AG04449 (cell line): Measurements from ENCODE around the gene NXT2.
"Not testable (repeated sequence)": the region's sequence is repeated elsewhere in the genome, so short reads cannot be mapped to it uniquely, and the experiment has no call there.

Experiments used
- CTCF ChIA-PET: fragments of 350-600 bp; formaldehyde crosslinking; extraction: SDS; loops from one replicate; lab custom pipeline; 2021; ENCODE audit warnings: antibody characterized with exemption; lab: Yijun Ruan, JAX
- POLR2A ChIA-PET: fragments of 400-600, 350-600 bp; formaldehyde crosslinking; extraction: SDS; loops from one replicate; lab custom pipeline; 2020; ENCODE audit warnings: antibody characterized with exemption, inconsistent platforms; lab: Yijun Ruan, JAX
- DNase-seq: peaks from one replicate; pipeline ENCODE4 v3.0.0-alpha.2; 2010; ENCODE audit warnings: low read depth, low spot score
- H3K4me3 ChIP-seq: 2 replicates; pipeline ENCODE4 v1.5.1; 2011; ENCODE audit warnings: low read depth, mild to moderate bottlenecking, control low read depth, low read length
- TF ChIP-seq, protein P1 (sequence below): IDR thresholded peaks from one replicate; pipeline ENCODE4 v1.5.1; 2011; ENCODE audit warnings: mild to moderate bottlenecking, moderate library complexity, low read length, control low read depth, inconsistent platforms; ENCODE audit not compliant: insufficient read depth; ENCODE audit errors: missing control alignments

Gene NXT2

DNA sequence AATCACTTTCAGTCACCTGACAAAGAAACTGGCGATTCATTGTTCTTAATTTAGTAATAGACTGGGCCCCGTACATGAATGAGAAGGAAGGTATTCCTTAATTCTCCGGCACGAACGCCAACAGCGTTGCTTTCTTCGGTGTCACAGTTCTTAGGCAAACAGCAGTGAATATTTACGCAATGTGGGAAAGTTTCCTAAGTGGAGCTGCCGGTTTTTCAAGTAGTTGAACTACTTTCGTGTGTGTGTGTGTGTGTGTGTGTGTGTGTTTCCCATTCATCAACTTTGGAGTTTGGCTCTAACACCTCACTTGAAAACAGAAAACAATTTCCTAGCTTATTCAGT, 651 bp downstream of the NXT2 start:
- POLR2A ChIA-PET: no interaction called here
- TF ChIP-seq, protein P1, sequence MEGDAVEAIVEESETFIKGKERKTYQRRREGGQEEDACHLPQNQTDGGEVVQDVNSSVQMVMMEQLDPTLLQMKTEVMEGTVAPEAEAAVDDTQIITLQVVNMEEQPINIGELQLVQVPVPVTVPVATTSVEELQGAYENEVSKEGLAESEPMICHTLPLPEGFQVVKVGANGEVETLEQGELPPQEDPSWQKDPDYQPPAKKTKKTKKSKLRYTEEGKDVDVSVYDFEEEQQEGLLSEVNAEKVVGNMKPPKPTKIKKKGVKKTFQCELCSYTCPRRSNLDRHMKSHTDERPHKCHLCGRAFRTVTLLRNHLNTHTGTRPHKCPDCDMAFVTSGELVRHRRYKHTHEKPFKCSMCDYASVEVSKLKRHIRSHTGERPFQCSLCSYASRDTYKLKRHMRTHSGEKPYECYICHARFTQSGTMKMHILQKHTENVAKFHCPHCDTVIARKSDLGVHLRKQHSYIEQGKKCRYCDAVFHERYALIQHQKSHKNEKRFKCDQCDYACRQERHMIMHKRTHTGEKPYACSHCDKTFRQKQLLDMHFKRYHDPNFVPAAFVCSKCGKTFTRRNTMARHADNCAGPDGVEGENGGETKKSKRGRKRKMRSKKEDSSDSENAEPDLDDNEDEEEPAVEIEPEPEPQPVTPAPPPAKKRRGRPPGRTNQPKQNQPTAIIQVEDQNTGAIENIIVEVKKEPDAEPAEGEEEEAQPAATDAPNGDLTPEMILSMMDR: no peak
- CTCF ChIA-PET: interaction anchor here (0.7 to 2.1 kb wide), 3 partner anchors 96 to 354 kb away, joined by 3 to 9 read pairs (median 3); no protein-coding TSS in a partner anchor
- DNase-seq: no peak
- H3K4me3 ChIP-seq: peak overlapping the region; percentile 68

DNA sequence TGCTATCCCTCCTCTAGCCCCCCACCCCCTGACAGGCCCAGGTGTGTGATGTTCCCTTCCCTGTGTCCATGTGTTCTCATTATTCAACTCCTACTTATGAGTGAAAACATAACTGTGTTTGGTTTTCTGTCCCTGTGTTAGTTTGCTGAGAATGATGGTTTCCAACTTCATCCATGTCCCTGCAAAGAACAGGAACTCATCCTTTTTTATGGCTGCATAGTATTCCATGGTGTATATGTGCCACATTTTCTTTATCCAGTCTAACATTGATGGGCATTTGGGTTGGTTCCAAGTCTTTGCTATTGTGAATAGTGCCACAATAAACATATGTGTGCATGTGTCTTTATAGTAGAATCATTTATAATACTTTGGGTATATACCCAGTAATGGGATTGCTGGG, 2.4 kb downstream of the NXT2 start:
- CTCF ChIA-PET, POLR2A ChIA-PET, H3K4me3 ChIP-seq, DNase-seq: not testable (repeated sequence)

DNA sequence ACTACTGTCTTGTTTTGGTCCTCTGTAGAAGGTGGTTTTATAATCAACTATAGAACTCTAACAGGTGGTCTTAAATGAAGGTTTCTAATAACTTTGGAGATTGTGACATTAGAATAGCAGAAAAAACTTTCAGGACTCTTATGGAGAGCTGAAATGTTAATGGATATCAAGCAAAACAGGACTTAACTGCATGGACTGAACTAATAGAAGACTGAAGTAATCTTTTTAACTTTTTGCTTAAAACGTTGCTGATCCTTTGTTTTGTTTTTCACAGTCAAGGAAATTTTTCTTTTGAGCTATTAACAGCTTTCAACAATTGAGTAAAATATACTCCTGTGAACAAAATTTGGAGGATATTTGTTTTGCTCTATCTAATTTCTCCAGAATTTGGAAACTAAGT, 17.2 kb downstream of the NXT2 start:
- no peak overlapping the region for H3K4me3 ChIP-seq
- ChIA-PET CTCF (no interaction called here), POLR2A (no interaction called here)
- DNase-seq: no peak
- TF ChIP-seq, protein P1: no peak

DNA sequence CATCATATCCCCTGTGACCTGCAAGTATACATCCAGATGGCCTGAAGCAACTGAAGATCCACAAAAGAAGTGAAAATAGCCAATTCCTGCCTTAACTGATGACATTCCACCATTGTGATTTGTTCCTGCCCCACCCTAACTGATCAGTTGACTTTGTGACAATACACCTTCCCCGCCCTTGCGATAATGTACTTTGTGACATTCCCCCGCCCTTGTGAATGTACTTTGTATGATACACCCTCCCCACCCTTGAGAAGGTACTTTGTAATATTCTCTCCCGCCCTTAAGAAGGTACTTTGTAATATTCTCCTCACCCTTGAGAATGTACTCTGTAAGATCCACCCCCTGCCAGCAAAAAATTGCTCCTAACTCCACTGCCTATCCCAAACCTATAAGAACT, 39.4 kb downstream of the NXT2 start:
- H3K4me3 ChIP-seq, DNase-seq, CTCF ChIA-PET, POLR2A ChIA-PET: not testable (repeated sequence)

DNA sequence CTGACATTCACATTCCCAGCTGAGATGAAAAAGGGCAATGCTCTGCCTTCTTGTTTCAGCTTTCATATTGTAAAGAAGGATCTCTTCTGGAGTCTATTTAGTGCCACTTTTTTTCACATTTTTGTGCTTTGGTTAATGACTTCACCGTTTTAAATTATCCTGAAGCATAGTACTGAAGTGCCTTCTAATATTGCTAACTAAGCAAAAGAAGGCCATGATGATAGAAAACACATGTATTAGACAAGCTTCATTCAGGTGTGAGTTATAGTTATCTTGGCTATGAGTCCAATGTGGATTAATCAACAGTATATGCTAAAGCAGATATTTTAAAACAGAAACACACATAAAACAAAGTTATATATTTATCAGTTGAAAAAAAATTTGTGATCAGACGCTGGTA, 40.4 kb downstream of the NXT2 start:
- TF ChIP-seq, protein P1: no peak
- POLR2A ChIA-PET: no interaction called here
- DNase-seq: no peak
- CTCF ChIA-PET: no interaction called here
- no peak overlapping the region for H3K4me3 ChIP-seq

DNA sequence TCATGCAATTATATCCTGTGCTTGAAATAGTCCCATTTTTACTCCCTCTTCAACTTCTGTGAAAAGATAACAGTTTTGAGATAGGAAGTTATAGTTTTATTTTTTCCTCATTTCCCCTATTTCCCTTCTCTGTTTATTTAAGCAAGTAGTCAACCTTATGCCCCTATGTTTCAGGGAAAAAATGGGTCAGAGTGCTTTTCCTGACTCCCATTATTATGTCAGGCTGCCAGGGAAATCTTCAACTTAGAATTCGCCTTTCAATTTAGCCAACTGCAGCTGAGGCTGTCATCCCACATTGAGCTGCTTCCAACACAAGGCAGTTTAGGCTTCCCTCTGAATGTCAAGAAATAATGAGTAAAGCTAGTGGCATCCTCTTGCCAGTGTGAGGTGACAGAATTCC, 42.3 kb downstream of the NXT2 start:
- TF ChIP-seq, protein P1: no peak
- no peak overlapping the region for H3K4me3 ChIP-seq
- POLR2A ChIA-PET: no interaction called here
- CTCF ChIA-PET: no interaction called here
- no peak for DNase-seq

DNA sequence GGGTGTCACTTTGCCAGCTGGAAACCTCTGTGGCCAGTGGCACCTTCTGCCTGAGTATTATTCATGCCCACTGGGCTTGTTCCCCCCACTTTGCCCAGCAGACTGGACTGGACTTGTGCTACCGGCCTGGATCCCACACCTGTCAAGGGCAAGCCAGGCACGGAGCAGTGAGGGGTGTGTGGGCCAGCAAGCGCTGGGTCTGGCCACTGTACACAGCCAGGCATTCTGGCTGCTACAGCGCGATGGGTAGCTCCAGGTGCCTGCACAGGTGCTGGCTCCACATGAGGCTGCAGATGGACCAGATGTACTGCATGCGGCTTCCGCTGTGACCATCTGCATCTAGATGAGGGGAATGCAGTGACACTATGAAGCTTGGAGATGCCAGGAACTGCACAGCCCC, 48.8 kb downstream of the NXT2 start:
- DNase-seq: no peak
- POLR2A ChIA-PET: no interaction called here
- CTCF ChIA-PET: no interaction called here
- H3K4me3 ChIP-seq: no peak overlapping the region
- TF ChIP-seq, protein P1: no peak
